Endothelial cell (in vitro differentiated cells): ENCODE data around the gene RNF144A. TPM values are rescaled to one million over a fixed set of nuclear protein-coding genes. Genes with fewer than 3 reads are reported as not detected.

Experiments used
- DNase-seq: peaks from one replicate; pipeline ENCODE4 v3.0.0; 2021; ENCODE audit warnings: low spot score
- H3K27ac Mint-ChIP-seq: one replicate; pipeline ENCODE4 v1.8.0; 2021; ENCODE audit warnings: mixed read lengths, inconsistent platforms; ENCODE audit not compliant: unreplicated experiment
- H3K27me3 Mint-ChIP-seq: one replicate; pipeline ENCODE4 v1.8.0; 2021; ENCODE audit warnings: mild to moderate bottlenecking, moderate library complexity, mixed read lengths, inconsistent platforms; ENCODE audit not compliant: unreplicated experiment
- H3K36me3 Mint-ChIP-seq: one replicate; pipeline ENCODE4 v1.8.0; 2021; ENCODE audit warnings: mild to moderate bottlenecking, low read depth, mixed read lengths, inconsistent platforms; ENCODE audit not compliant: unreplicated experiment
- H3K4me1 Mint-ChIP-seq: one replicate; pipeline ENCODE4 v1.8.0; 2021; ENCODE audit warnings: mild to moderate bottlenecking, mixed read lengths, inconsistent platforms; ENCODE audit not compliant: unreplicated experiment
- H3K4me3 Mint-ChIP-seq: one replicate; pipeline ENCODE4 v1.8.0; 2021; ENCODE audit warnings: mild to moderate bottlenecking, mixed read lengths, inconsistent platforms; ENCODE audit not compliant: unreplicated experiment
- H3K9me3 Mint-ChIP-seq: one replicate; pipeline ENCODE4 v1.8.0; 2021; ENCODE audit warnings: mixed read lengths, inconsistent platforms; ENCODE audit not compliant: unreplicated experiment
- total RNA-seq: library from RNA; stranded (reverse); fragmentation: NEBNext Ultra II Directional; extraction: Animal tissue kit (Norgen Biotek cat#: 25700); gene quantifications from one replicate; pipeline ENCODE4 v1.2.1, GENCODE V29; 2021; ENCODE audit not compliant: unreplicated experiment
- TF ChIP-seq, protein P1 (sequence below): fragments of 200-600 bp; sonication (generic); IDR thresholded peaks from one replicate; pipeline ENCODE4 v1.5.0; 2021; ENCODE audit warnings: antibody characterized with exemption; ENCODE audit not compliant: unreplicated experiment

Gene RNF144A
- total RNA-seq, 1 donor from 2014 or later = 81.3 TPM

DNA sequence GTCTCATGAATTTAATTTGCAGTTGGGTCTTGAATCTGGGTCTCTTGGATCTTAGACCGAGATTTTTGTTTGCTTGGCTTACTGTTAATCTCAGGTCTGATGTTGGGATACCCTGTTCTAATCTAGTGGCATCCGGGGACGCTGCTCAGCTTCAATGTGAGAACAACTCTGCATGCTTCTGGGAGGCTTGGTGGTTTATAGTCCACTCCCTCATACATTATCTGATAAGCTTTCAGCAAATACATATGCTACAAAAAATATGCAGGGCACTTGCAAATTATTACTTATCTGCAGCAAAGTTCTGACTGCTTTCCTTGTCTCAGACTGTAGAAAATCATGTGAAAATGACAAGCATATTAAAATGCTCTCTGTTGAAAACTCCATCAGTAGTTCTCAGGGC lies 39.4 kb downstream of the RNF144A start:
- no peaks in the 10 kb centered on the region for H3K9me3 Mint-ChIP-seq
- no peaks in the 10 kb centered on the region for H3K4me1 Mint-ChIP-seq
- H3K27ac Mint-ChIP-seq = no peak overlapping the region
- H3K4me3 Mint-ChIP-seq = no peak overlapping the region
- DNase-seq = no peak
- TF ChIP-seq, protein P1, sequence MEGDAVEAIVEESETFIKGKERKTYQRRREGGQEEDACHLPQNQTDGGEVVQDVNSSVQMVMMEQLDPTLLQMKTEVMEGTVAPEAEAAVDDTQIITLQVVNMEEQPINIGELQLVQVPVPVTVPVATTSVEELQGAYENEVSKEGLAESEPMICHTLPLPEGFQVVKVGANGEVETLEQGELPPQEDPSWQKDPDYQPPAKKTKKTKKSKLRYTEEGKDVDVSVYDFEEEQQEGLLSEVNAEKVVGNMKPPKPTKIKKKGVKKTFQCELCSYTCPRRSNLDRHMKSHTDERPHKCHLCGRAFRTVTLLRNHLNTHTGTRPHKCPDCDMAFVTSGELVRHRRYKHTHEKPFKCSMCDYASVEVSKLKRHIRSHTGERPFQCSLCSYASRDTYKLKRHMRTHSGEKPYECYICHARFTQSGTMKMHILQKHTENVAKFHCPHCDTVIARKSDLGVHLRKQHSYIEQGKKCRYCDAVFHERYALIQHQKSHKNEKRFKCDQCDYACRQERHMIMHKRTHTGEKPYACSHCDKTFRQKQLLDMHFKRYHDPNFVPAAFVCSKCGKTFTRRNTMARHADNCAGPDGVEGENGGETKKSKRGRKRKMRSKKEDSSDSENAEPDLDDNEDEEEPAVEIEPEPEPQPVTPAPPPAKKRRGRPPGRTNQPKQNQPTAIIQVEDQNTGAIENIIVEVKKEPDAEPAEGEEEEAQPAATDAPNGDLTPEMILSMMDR = no peak
- H3K36me3 Mint-ChIP-seq = no peaks in the 10 kb centered on the region
- H3K27me3 Mint-ChIP-seq = no peaks in the 10 kb centered on the region

DNA sequence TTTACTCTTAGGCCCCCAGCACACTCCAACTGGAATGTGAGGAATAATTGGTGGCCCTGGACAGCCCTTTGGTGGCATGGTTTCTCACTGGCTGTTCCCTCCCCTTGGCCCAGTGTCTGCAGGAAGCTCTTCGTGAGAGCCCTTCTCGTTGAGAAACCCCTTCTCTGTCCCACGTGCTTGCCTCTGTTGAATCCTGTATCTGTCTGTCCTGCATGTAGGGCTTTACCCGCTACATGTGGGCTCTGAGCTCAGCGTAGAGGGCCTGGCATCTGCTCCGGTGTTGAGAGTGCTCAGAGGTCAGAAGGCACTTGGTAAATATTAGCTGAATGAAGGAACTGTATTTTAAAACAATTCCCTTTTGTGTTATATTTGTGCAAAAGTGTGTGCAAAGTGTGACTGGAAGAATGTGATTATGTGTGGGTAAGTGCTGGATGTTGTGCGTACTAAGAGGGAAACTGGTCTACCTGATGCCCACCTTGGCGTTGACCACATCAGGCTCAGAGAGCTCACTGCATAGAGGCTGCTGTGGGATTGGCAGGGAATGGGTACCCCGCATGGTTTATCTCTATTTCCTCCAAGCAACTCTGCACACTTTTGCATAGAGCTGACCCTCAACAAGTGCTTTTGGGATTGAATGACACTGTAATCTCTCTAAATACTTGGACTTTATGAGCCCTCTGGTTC lies 40.0 kb downstream of the RNF144A start:
- Mint-ChIP-seq H3K36me3 (no peaks in the 10 kb centered on the region), H3K27ac (no peak overlapping the region), H3K27me3 (peaks cover 2% of the 10 kb centered on the region), H3K4me3 (no peak overlapping the region), H3K9me3 (no peaks in the 10 kb centered on the region), H3K4me1 (no peaks in the 10 kb centered on the region)
- TF ChIP-seq, protein P1 = no peak
- DNase-seq = no peak

DNA sequence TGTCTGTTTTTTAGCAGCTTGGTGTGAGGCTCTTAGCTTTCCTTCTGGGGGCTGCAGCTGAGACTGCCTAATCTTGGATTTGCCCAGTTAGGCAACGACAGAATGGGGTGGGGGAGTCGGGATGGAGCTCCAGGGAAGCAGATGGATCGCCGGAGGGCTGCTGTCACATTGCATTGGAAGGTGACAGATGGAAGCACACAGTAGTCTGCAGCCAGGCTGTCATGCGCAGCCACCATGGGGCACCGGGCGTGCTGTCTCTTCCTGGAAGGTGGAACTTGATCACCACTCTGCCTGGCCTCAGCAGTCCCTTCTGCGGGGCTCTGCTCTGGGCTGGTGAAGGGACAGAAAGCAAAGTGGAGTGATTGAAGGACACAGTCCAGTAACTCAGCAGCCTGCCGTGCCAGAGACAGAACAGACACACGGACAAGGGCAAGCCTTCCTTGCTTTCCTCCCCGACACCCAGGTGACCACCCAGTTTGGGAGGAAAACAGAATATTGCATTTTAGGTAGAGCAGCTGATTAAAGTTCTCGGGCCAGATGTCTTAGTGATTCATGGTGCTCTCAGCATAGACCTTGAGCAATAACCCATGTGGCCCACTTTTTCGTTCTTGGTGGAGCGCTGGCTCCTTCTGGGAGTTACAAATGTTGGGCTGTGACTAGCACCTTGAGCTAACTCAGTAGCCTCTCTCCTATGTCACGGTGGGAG lies 40.9 kb downstream of the RNF144A start:
- H3K4me1 Mint-ChIP-seq = no peaks in the 10 kb centered on the region
- H3K9me3 Mint-ChIP-seq = no peaks in the 10 kb centered on the region
- no peak overlapping the region for H3K27ac Mint-ChIP-seq
- H3K36me3 Mint-ChIP-seq = no peaks in the 10 kb centered on the region
- peaks cover 2% of the 10 kb centered on the region for H3K27me3 Mint-ChIP-seq
- H3K4me3 Mint-ChIP-seq = no peak overlapping the region
- DNase-seq = no peak
- TF ChIP-seq, protein P1 = no peak

- DNase-seq = no peak
- H3K9me3 Mint-ChIP-seq = no peaks in the 10 kb centered on the region
- no peak overlapping the region for H3K27ac Mint-ChIP-seq
- TF ChIP-seq, protein P1 = no peak
- peaks cover 2% of the 10 kb centered on the region for H3K27me3 Mint-ChIP-seq
- peaks cover 6% of the 10 kb centered on the region for H3K36me3 Mint-ChIP-seq
- peak overlapping the region; percentile 18 for H3K4me3 Mint-ChIP-seq
- H3K4me1 Mint-ChIP-seq = no peaks in the 10 kb centered on the region
Measured at GRCh38 chr2:6958616-6959235, 41.5 kb downstream of the RNF144A start.

DNA sequence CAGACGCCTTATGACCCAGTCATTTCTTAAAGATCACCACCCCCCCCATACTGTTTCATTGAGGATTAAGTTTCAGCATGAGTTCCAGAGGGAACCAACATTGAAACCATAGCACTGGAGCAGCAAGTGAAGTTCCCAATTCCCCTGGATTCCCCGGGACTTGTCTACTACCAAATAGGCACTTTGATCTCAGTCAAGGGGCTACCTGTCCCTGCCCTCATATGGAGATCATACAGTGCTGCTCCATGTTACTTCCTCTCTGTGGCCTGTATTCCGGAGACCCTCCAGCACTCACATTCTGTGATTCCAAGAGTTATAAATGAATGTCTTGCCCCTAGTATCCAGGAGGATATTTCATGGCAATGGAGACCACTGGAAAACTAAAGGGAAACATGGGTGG lies 42.5 kb downstream of the RNF144A start:
- TF ChIP-seq, protein P1 = no peak
- Mint-ChIP-seq H3K4me3 (no peak overlapping the region), H3K4me1 (no peaks in the 10 kb centered on the region), H3K27ac (no peak overlapping the region), H3K27me3 (peaks cover 2% of the 10 kb centered on the region), H3K36me3 (peaks cover 9% of the 10 kb centered on the region), H3K9me3 (no peaks in the 10 kb centered on the region)
- DNase-seq = no peak
